NCI-H446 treated with DMSO at 0.1 percent for 48 hours (cell line): ENCODE results near the gene CACYBP.

Experiments
- DNase-seq: peaks from one replicate; lab custom pipeline; 2025; lab: John Stamatoyannopoulos, UW

Gene CACYBP, protein sequence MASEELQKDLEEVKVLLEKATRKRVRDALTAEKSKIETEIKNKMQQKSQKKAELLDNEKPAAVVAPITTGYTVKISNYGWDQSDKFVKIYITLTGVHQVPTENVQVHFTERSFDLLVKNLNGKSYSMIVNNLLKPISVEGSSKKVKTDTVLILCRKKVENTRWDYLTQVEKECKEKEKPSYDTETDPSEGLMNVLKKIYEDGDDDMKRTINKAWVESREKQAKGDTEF

DNA sequence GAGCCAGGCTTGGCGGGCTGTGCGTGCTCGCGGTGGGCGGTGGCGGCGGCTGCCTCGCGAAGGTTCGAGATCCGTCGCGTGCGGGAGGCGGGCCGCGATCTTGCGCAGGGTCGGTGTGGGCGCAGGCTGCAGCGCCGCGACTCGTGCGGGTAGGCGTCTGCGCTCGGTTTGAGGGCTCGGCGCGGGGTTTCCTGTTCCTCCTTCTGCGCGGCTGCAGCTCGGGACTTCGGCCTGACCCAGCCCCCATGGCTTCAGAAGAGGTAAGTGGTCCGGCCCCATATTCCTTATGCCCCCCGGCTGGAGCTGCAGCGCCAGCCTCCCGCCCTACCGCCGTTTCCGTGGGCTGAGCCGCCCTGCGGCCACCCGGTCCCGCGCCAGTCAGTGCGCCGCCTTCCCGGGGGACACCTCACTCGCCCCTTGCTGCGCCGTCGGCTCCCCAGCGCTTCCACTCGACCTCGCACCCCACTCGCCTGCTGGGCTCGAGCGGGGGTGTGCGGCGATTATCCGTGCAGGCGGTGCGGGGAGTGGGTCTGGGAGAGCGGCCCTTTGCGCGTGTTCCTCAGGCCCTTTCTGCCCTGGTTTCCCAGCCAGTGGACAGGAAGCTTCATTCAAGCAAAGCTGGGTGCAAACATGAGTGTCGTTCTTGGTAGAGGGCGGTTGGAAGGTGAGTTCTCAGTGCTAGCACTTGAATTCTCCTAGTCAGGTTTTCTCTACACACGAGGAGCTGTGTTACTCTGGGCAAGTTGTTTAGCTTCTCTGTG is at the start of gene CACYBP:
Gene CACYBP (plus strand): TSS at position 12 of the 761 bp plus-strand sequence. CDS start 234 bp downstream, at position 246.
- DNase-seq: no peak

DNA sequence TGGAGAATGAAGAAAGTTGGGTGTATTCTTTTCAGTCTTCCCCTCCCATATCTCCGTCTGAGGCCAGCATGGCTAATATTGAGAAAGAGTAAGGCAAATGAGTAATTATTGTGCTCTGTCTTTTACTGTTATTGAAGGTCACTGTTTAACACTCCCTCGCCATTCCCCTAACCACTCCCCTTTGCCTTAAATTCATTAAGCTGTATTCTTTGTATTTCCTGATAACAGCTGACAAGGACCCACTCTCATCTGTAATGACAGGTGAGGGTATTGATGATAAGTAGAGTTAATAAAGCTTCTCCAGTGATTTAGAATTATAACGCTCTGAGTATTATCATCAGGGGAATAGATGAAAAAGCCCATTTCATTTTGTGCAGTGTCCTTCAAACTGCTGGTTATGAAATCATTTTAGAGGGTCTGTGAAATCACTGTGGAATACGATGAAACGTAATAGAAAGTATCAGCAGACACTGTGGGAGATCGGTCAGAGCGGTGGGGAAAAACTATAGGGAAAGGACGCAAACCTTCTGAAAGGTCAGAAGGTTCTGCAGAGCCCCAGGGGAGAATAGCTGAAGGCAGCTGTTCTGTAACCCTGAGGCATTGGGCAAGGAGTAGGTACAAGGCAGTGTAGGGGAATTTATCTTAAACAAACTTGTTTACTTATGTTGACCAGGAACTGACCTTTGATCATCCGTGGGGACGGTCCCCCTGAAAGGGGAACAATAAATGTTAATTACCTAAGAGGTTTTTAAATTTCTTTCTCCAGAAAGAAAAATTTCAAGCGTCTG is 46.3 kb upstream of the CACYBP start:
- DNase-seq: no peak

DNA sequence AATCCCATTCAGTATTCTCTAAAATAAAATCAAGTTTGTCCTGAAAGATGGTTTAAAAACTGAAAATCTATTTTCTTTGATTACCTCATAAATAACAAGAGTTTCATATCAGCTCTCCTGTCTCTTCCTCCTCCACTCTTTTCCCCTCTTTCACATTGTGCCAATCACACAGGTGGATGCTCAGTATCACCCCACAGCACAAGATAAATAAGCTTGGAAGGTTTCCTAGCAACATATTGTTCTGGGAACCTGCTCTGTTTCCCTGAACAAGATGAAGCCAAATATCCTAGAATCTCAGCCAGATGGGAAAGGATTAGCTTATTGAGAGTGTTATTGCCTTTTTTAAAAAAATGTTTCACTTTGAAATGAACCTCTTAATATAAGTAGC is 45.7 kb upstream of the CACYBP start:
- no peak for DNase-seq

DNA sequence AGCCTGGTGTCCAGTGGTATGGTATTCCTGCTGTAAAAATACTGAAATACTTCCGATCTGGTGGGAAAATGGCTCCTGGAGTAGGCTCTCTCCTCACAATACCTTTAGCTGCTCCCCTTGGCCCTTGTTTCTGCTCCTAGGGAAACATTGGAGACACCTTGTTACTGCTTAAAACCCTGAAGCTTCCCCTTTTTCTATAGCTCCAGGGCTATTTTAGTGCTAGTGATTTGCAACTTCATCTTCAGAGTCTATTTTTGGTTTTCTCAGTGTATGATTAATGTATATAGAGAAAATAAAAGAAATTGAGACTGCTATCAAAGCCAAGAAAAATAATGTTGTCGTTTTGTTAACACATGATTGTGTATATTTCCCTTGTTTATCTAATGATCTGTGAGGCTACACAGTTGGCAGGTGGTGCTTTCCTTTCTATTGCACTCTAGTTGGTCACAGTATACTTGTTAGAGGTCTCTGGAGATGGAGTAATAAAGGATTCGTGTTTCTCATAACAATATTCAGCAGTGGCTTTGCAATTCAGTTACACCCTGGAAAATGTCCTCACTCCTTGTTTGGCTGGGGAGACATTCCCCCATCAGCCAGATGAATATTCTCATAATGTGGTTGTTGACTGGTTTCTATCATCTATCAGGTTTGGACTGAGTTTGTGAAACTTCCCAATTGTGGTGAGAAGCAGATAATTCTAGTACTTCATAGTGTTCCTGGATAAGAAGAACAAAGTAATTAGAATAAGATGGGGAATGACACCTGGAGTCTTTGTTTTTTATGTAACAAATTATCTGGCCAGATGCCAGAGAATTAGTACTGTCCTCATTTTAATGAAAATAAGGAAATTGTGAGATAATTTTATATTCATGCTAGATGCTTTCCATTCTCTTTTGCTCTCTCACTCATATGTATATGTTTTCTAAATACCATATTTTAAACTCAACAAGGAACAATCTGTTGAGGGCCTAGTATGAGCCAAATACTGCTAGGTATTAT is 44.8 kb upstream of the CACYBP start:
- DNase-seq: no peak

DNA sequence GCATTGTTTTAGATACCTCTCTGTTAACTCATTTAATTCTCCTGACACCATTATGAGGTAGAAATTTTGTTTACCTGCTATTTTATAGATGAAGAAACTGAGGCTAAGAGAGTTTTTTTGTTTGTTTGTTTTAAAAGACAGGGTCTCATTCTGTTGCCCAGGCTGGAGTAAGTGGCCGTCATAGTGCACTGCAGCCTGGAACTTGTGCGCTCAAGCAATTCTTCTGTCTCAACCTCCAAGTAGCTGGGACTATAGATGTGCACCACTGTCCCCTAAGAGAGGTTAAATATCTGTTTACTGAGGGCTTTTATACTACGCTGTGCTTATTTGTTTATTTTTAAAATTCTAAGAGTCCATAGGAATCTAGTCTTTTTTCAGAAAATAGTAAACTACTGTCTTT is 43.7 kb upstream of the CACYBP start:
- no peak for DNase-seq

- DNase-seq: no peak
Observed at GRCh38 chr1:174956976-174957375, 42.8 kb upstream of the CACYBP start.

GRCh38 chr1:174957829-174958228 is 41.9 kb upstream of the CACYBP start:
- no peak for DNase-seq

- no peak for DNase-seq
Observed at GRCh38 chr1:174958396-174958795, 41.4 kb upstream of the CACYBP start.

DNA sequence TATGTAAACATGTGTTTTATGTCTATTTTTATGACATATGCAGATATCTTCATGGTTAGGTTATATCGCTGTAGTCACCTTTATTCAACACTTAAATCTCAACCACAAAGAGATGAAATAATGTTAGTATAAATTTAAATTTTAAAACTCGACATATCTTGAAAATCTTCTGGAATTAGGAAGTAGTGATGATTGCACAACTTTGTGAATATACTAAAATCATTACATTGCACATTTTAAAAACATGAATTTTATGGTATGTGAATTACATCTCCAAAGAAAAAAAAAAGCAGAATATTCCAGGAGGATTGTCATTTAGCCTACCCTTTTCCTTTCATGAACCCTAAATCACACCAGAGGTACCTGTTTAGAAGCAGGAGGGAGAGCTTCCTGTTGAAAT is 39.4 kb upstream of the CACYBP start:
- no peak for DNase-seq

DNA sequence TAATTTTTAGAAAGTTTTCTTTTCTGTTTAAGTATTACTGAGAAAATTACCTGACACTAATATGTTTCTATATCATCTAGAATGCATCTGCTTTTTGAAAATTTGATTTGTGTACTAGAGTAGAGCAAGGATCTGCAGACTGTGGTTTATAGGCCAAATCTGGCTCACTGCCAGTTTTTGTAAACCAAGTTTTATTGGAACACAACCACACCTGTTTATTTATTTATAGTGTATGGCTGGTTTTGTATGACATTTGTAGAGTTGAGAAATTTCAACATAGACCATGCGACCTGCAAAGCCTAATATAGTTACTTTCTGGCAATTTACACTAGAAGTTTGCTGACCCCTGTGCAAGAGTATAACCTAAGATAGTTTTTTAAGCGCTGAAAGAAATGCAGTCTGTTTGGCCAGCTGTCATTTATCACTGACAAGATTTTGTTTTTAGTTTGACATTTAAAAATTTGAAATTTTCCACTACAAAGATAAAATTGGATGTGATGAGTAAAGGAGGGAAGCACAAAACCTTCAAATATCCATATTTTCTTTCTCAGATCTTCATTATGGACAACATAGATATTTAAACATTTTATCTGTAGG is 36.1 kb upstream of the CACYBP start:
- DNase-seq: no peak

- no peak for DNase-seq
Observed at GRCh38 chr1:174964261-174964971, 35.3 kb upstream of the CACYBP start.

- DNase-seq: no peak
Observed at GRCh38 chr1:174964972-174965361, 34.8 kb upstream of the CACYBP start.

DNA sequence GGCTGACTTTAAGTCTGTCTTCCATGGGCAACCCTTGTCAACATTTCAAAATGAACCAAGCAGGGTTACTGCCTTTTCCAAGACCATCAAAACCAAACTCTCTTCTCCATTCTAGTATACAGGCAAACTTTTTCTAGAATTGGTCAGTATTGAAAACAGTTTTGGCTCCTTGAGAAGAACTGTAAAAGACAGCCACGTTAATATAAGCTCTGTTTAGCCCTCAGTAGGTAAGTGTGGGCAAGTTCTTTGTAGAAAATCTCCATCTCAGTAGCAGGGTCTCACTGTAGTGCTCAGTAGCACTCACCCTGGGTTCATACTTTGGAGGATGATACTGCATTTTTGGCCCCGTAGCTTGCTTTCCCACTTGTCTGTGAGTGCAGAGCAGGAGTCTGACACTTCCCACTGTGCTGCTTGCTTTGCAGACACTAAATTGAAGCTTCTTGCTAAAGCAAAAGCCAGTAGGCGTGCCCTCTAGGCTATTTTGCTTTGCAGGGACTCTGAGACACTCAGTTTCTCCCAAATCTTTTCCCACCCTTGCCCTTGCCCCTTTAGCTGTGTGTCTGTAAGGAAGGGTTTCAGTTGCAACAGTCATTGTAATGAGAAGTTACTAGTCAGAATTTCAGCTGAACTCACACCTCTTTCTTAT is 34.3 kb upstream of the CACYBP start:
- no peak for DNase-seq

GRCh38 chr1:174966008-174966572 is 33.7 kb upstream of the CACYBP start:
- no peak for DNase-seq

DNA sequence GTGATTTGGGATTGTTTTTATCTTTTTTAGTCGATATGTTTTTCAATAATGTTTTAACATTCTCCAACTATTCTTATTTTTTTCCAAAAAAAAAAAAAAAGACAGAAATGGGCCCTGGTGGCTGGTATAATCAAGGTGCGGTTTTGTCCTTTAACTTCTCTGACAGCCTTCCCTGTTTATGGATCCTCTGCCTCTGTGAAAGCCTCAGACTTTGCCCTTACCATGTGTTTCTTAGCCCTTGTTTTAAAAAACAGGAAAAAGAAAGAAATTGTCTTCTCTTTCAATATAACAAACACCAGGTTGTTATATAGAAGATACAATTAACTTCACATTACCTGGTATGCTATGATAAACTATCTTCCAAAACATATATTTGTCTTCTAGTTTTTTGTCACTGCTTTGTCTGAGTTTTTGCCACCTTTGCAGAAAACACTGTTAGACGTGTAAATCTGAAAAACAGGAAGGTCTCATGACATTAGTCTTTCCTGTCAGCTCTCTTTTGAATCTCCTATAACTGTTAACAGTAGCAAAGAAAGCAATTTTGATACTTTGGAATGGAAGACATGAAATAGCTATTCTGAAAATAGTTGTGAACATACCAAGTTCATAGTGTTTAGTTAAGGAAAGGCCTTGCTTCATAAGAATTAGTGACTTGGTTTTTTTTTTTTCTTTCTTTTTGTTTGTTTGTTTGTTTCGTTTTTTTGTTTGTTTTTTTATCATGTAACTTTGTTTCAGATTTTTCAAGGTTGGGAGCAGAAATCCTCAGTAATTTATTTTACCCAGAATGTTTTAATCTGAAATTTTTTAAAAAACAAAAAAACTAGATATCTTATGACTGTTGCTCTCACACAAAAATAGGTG is 31.7 kb upstream of the CACYBP start:
- DNase-seq: no peak

DNA sequence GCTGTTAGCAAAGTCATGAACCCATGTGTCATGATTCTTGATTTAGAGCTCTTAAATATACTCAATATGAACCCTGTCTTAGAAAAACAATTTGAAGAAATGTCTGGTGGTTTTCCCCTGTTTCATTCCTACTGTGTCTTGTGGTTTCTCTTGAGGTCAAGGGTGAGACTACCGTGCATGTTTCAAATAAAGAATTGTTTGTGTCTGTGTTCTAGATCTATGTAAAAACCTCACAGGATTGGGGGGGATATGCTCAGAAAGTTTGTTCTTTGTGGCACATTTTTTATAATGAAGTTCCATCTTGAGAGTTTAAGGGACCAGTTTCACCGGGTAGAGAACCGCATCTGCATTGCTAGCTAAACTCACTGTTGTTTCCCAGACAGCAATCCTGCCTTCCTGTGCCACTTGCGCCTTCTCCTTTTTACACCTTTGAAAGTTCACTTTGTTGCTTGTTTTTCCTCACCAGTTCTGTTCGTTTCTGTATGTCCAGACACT is 30.9 kb upstream of the CACYBP start:
- DNase-seq: no peak

GRCh38 chr1:174969977-174970376 is 29.8 kb upstream of the CACYBP start:
- no peak for DNase-seq

GRCh38 chr1:174971466-174971865 is 28.3 kb upstream of the CACYBP start:
- DNase-seq: no peak

GRCh38 chr1:174971902-174972301 is 27.8 kb upstream of the CACYBP start:
- DNase-seq: no peak
